Retinal pigment epithelial cell (primary cell): Measurements from ENCODE around the gene CAPG.
A peak's percentile ranks its signal among the peaks of the same experiment; 100 is the strongest.

Experiments used
- DNase-seq: peaks from one replicate; pipeline ENCODE4 v3.0.0-alpha.2; 2010; ENCODE audit warnings: low read depth
- H3K4me3 ChIP-seq: 2 replicates; pipeline ENCODE4 v1.5.1; 2011; ENCODE audit warnings: mild to moderate bottlenecking, low read length, control low read depth, moderate library complexity
- CTCF ChIP-seq: conservative IDR thresholded peaks from 2 replicates; pipeline ENCODE4 v1.5.1; 2011; ENCODE audit warnings: low read depth, low read length, control low read depth, inconsistent platforms

The CAPG gene

GRCh38 chr2:85427300-85427835 lies 17.2 kb upstream of the CAPG start:
- no peak for TF ChIP-seq CTCF
- no peak overlapping the region for H3K4me3 ChIP-seq
- DNase-seq: no peak

DNA sequence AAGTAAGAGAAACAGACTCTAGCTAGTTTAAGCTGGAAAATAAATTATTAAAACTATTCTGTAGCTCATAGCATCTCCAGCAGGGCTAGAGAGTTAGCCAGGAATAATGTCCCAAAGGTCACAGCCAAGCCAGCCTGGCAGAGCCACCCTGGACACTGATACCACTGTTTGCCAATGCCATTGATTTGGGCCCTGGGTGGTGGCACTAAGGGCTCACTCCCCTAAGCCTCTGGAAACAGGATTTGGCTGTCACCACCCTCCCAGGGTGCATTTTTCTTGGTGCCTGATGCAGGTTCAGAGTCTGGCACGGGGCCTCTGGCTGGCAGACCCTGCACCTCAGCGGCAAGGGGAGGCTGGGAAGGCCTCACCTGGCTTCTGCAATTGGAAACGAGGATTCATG lies 15.4 kb upstream of the CAPG start:
- TF ChIP-seq CTCF: no peak
- no peak for DNase-seq
- no peak overlapping the region for H3K4me3 ChIP-seq

- no peak for TF ChIP-seq CTCF
- no peak overlapping the region for H3K4me3 ChIP-seq
- DNase-seq: no peak
These were observed 13.4 kb upstream of the CAPG start for GRCh38 chr2:85423525-85423924.

DNA sequence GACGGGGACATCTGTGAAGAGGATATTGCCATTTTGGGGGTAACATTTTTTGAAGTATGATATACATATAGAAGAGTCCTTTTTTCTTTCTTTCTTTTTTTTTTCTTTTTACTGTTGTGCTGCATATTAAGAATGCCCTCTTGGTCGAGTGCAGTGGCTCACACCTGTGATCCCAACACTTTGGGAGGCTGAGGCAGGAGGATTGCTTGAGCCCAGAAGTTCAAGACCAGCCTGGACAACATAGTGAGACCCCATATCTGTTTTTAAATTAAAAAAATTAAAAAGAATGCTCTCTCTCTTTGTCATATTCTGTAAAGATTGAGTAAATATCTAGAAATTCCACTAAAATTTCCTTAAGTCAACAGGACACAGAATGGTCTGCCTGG lies 11.9 kb upstream of the CAPG start:
- no peak overlapping the region for H3K4me3 ChIP-seq
- TF ChIP-seq CTCF: no peak
- no peak for DNase-seq

DNA sequence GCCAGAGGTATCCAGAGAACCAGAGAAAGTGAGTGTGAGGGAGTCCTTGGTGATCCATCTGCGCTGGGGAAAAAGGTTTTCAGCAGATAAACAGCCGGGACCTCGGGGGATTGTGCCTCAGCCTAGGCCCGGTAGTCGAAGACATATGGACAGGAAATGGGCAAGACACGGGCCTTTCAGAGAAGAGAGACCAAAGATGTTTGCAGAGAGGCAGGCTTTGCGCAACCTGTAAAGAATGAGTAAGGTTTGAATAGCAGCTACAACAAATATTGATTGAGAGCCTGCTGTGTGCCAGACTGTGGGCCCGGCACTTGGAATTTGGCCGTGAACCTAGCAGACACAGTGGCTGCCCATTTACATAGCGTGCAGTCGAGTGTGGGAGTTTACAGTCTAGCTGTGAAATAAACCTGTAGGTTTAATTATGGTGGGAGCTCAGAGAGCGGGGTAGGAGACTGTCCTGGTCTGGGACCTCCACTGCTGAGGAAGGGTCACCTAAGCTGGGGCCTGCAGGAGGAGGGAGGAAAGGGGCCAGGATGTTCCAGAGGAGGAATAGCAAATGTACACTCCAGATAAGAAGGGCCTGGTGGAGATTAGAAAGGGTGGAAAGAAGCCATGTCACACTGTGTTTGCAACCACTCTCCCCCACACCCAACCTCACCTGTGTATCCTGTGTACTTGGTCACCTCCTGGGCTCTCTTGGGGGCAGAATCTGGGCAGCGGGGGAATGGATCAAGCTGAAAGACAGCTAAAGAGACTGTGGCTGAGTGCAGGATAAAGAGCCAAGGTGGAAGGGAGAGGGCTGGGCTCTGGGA lies 11.3 kb upstream of the CAPG start:
- DNase-seq: no peak
- TF ChIP-seq CTCF: no peak
- H3K4me3 ChIP-seq: no peak overlapping the region

GRCh38 chr2:85420536-85421259 lies 10.5 kb upstream of the CAPG start:
- H3K4me3 ChIP-seq: peak overlapping the region; percentile 31
- TF ChIP-seq CTCF: peak; percentile 98
- no peak for DNase-seq
